ENCODE measurements around the gene TM4SF5.
A peak's percentile ranks its signal among the peaks of the same experiment; 100 is the strongest.

Gene TM4SF5

GRCh38 chr17:4748686-4749085, 23.0 kb upstream of the TM4SF5 start:
- DNase-seq: no peak

GRCh38 chr17:4750606-4751005, 21.1 kb upstream of the TM4SF5 start:
- no peak for DNase-seq

GRCh38 chr17:4751932-4752331, 19.8 kb upstream of the TM4SF5 start:
- no peak for DNase-seq

GRCh38 chr17:4753392-4753791, 18.3 kb upstream of the TM4SF5 start:
- no peak for DNase-seq

GRCh38 chr17:4759776-4760236, 11.9 kb upstream of the TM4SF5 start:
- no peak for DNase-seq

GRCh38 chr17:4764595-4764994, 7.1 kb upstream of the TM4SF5 start:
- no peak for DNase-seq

GRCh38 chr17:4766201-4766600, 5.5 kb upstream of the TM4SF5 start:
- no peak for DNase-seq

- no peak for DNase-seq
Observed at GRCh38 chr17:4766723-4767122, 5.0 kb upstream of the TM4SF5 start.

- no peak for DNase-seq
Observed at GRCh38 chr17:4768298-4768697, 3.4 kb upstream of the TM4SF5 start.

GRCh38 chr17:4769628-4770027, 2.1 kb upstream of the TM4SF5 start:
- no peak for DNase-seq

- peak in 1 of 3 experiments; percentile 34 for DNase-seq
Observed at GRCh38 chr17:4772235-4772613, 538 bp downstream of the TM4SF5 start.

- DNase-seq: peak in 1 of 3 experiments; percentile 1
Observed at GRCh38 chr17:4777969-4778760, 6.5 kb downstream of the TM4SF5 start.

- no peak for DNase-seq
Observed at GRCh38 chr17:4780325-4780955, 8.8 kb downstream of the TM4SF5 start.

- DNase-seq: no peak
Observed at GRCh38 chr17:4782652-4783051, 11.0 kb downstream of the TM4SF5 start.

- no peak for DNase-seq
Observed at GRCh38 chr17:4785311-4786105, 13.8 kb downstream of the TM4SF5 start.

- DNase-seq: no peak
Observed at GRCh38 chr17:4786106-4786511, 14.4 kb downstream of the TM4SF5 start, which contains the start of gene VMO1. VMO1 (minus strand) TSS chr17:4786364; CDS start chr17:4786352, 12 bp downstream.

- no peak for DNase-seq
Observed at GRCh38 chr17:4786516-4786915, 14.8 kb downstream of the TM4SF5 start.

GRCh38 chr17:4788159-4788806, 16.6 kb downstream of the TM4SF5 start:
- DNase-seq: no peak

GRCh38 chr17:4788807-4789700, 17.4 kb downstream of the TM4SF5 start, which contains the start of gene GLTPD2:
GLTPD2 (plus strand) TSS chr17:4788964; CDS start chr17:4789012, 48 bp downstream.
- peak in 2 of 3 experiments; percentile 50 to 55 for DNase-seq

- DNase-seq: no peak
Observed at GRCh38 chr17:4789701-4789950, 17.9 kb downstream of the TM4SF5 start.

GRCh38 chr17:4789951-4790704, 18.4 kb downstream of the TM4SF5 start:
- DNase-seq: peak; percentile 74 to 86 (median 84)

Data from NCI-H1417 (cell line).